ENCODE results near the gene MT1B.

The MT1B gene

DNA sequence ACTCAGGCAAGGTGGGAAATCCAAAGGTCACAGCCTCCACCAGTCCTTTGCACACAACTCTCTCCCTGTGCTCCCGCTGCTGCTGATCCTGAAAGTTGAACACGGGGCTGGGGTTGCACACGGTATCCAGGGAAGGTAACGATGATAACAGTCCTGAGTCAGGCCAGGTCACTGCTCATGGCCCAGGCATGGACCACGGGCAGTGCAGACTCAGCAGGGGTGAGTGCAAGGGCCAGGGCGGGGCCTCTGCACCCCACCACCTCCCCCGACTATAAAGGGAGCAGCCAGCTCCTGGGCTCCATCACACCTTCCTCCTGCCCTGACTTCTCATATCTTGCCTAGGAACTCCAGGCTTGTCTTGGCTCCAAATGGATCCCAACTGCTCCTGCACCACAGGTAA lies at the start of gene MT1B:
MT1B (plus strand) TSS at position 301 of the 400 bp plus-strand sequence; CDS start at position 369, 68 bp downstream.
- no peak for DNase-seq

DNA sequence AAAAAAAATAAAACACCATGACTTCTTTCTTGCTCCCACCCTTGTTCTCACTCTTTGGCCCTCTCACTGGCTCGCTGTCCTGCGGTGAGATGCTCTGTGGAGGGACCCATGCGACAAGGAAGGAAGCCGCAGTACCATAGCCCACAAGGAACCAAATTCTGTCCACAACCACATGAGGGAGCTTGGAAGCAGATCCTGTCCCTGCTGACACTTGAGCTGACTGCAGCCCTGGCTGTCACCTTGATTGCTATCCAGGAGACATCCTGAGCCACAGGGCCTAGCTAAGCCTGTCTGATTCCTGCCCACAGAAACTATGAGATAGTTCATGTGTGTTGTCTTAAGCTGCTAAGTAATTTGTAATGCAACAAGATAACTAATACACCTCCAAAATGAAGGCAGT lies 48.1 kb upstream of the MT1B start:
- no peak for DNase-seq

DNA sequence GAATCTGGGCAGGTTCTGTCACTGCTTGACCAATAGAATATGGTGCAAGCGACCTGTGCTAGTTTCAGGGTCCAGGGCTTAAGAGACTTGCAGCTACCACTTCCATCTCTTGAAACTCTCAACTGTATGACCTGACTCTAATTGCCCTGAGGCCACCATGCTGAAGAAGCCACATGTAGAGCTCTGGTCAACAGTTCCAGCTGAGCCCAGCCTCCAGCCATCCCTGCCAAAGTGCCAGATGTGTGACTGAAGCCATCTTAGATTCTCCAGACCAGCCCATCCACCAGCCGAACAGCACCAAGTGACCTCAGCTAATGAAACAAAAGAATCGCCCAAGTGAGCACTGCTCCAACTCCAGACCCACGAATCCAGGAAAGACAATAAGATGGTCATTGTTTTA lies 46.7 kb upstream of the MT1B start:
- no peak for DNase-seq

DNA sequence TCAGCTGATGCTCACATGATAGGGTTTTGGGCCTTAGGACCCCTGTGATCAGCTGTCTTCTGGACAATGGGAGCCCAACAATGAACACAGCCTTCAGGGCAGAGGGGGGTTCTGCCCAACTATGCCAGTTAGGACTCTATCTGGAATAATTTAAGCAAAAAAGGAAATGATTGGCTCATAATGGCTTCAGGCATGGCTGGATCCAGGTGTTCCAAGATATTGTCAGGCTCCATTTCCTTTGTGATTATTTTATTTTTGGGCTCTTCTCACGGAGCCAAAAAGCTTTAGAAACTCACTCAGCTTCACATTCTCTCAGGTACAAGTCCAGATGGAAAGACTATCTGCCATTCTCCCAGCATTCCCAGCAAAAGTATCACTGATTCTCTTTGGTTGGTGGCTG lies 46.2 kb upstream of the MT1B start:
- no peak for DNase-seq

DNA sequence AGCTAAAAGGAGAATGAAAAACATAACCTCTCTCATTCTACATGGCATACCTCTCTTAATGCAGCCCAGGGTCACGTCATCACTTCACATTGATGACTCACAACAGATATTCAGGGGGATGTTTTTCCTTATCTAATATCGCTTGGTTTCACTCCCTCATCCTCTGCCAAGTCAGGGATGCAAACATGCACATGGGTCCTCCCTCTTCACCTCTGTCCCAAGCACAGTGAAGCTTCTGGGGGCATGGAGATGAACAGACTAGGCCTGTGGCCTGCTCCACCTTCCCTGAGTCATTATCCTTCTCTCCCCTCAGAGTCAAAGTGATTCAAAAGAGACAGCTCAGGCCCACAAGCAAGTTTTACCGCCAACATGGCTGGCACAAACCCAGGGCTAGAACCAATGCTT lies 45.6 kb upstream of the MT1B start:
- DNase-seq: no peak

DNA sequence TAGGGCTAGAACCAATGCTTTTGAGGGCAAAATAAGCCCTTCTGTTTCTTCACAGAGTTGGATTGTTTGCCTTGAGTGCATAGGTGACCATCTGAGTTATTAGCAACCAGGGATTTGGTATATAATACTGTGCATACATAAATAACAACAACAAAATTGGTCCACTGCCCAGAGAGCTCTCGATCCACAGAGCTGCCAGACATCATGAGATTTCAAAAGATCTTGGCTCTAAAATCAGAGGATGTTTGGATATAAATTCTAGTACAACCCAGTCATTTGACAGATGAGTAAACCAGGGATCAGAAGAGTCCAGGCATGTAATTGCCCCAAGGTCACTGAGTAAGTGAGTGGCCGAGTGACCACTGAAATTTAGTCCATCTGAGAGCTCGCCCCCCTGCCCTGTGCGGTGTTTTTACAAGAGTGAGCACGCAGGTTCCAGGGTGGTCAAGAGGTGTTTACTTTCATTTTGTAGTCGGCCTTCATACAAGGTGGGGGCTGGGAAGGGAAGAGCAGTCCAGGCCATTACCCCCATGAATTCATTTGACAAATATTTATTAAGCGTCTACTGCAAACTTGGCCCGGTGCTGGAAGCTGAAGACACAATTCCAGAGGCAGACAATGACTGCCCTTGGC lies 45.1 kb upstream of the MT1B start:
- peak; percentile 37 for DNase-seq

DNA sequence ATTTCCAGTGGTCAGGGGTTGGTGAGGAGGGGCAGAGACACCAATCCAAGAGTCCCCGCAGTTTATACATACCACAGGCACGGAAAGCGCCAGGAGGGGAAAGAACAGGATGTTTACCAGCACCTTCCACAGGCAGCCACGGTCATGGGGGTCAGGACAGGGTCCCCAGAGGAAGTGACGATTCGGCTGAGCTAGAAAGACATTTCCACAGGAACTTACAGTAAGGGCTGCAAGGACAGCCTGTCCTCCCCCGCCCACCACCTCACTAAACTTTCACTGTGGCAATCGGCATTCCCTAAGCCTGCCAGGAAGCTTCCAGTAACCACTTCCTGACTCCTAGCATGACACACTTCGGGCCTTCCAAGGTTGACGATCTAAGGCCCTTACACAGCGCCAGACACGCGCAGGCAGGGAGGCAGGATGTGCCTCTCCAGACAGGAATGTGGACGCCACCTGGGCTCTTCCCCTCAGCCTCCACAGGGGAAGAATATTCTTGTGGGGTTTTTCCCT lies 44.5 kb upstream of the MT1B start:
- DNase-seq: no peak

DNA sequence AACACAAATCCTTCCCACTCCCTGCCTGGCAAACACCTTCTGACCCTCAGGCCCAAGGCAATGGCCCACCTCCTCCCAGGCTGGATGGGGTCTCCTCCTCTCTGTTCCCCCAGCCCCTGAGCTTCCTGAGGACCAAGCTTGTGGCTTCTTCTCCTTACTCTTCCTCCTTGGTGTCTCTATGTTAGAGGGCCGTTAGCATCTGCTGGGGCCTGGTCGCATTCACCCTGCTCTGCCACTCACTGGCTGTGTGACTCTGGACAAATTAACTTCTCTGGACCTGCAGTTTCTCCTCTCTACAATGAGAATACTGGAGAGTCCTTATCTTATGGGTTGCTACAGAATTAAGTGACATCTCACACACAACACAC lies 44.0 kb upstream of the MT1B start:
- DNase-seq: no peak

DNA sequence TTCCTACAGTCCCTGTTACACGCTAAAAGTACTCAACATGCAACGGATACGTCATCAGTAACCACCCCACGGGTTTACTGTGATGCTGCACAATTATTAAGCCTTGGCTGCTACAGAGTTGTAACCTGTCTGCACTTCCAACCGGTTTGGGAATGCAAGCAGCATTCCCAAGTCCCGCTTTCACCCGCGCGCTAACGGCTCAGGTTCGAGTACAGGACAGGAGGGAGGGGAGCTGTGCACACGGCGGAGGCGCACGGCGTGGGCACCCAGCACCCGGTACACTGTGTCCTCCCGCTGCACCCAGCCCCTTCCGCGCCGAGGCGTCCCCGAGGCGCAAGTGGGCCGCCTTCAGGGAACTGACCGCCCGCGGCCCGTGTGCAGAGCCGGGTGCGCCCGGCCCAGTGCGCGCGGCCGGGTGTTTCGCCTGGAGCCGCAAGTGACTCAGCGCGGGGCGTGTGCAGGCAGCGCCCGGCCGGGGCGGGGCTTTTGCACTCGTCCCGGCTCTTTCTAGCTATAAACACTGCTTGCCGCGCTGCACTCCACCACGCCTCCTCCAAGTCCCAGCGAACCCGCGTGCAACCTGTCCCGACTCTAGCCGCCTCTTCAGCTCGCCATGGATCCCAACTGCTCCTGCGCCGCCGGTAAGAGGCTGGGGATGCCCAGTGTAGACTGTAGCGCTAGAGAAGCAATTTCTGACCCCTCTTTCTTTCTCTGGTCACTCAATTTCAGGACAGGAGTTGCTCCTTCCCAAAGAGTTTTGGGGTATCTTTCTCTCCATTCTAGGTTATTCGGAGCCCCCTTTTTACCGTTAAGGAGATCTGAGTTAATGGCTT lies 43.4 kb upstream of the MT1B start, which contains the start of gene MT2A:
MT2A (plus strand) TSS at position 542 of the 833 bp plus-strand sequence; CDS start at position 614, 72 bp downstream.
- DNase-seq: peak; percentile 73

DNA sequence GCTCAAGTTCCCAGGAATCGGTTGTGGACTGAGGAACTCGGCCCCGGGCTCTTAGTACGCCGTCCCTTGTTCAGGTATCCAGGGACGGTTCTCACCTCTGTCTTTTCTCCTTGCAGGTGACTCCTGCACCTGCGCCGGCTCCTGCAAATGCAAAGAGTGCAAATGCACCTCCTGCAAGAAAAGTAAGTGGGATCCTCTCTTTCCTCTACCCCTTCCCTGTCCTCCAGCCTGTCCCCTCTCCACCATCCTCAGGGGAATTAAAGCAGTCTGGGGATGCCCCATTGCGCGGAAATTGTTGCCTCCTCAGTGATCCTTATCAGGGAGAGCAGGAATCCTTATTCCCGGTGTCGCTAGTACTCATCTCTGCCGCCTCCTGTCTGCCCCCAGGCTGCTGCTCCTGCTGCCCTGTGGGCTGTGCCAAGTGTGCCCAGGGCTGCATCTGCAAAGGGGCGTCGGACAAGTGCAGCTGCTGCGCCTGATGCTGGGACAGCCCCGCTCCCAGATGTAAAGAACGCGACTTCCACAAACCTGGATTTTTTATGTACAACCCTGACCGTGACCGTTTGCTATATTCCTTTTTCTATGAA lies 42.7 kb upstream of the MT1B start:
- no peak for DNase-seq

DNA sequence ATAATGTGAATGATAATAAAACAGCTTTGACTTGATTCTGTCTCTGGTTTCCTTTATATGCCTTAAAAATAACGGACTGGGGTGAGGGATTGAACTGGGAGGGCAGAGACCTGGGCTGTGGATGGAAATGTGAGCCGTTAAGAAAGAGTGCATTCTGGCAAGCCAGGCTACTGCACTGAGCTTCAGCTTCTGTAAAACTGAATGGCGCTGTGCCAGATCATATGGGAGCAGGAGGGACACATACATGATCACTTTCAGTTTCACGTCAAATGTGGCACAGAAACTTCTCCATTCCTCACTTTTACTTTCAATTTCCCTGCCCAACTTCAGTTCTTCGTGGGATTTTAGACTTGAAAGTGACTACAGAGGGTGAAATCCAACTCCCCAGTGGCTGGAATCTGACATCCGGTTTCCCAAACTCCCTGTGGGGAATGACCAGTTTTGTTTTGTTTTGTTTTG lies 42.2 kb upstream of the MT1B start:
- no peak for DNase-seq

DNA sequence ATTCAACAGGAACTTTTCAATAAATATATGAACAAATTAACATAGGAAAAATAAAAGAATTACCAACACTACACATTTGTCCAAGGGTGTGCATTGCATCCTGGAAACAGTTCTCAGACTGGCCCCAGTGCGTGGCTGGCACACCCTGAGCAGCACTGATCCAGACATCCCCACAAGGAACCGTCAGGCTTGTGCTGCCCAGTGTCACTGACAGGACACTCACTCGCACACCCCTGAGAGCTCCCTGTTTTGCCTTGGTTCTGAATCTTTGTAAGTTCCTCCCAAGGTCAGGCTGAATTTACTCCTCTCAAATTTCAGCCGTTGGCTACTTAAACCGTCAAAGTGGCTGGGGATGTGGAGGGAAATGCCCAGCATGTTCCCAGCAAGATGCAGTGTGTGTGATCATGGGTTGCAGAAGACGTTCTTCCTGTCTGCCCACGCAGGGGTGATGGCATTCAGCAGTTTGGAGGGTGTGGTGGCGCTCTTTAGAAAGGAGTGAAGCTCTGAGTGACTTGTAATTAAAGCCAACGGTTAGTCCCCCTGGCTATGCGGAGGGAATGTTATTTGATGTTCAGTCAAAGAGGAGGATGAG lies 41.6 kb upstream of the MT1B start:
- DNase-seq: no peak

DNA sequence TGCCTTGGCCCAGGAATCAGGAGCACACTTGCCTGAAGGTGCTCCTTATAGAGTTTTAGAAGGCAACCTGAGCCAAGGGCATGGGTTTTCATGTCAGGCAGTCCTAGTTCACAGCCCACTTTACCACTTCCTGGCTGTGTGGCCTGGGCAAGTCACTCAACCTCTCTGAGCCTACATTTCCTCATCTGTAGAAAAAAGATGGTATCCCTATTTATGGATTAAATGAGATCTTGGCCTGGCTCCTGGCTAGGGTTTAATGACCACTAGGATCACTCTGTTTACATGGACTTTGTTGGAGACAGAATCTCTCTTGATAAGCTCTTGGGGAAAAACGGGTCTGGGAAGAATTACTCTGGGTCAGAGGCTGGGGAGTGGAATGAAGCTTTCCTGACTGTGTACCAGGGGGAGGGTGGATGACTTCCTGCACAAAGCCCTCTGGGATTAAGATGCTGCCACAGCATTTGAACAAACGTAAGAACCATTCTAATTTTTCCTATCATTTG lies 41.0 kb upstream of the MT1B start:
- no peak for DNase-seq

DNA sequence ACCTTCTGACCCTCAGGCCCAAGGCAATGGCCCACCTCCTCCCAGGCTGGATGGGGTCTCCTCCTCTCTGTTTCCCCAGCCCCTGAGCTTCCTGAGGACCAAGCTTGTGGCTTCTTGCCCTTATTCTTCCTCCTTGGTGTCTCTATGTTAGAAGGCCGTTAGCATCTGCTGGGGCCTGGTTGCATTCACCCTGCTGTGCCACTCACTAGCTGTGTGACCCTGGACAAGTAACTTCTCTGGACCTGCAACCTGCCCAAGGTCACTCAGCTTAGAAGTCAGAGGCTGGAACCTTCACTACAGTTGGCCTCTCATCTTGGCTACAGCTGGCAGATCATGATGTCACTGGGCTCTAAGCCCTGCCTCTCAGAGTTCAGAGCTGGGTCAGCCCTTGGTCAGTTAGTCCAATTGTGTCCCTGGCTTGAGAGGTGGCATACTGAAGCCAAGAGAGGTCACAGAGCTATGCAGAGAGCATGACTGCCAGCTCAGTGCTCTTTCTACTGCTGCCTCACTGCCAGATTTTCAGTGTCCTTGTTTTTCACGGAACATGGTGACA lies 40.3 kb upstream of the MT1B start:
- no peak for DNase-seq

DNA sequence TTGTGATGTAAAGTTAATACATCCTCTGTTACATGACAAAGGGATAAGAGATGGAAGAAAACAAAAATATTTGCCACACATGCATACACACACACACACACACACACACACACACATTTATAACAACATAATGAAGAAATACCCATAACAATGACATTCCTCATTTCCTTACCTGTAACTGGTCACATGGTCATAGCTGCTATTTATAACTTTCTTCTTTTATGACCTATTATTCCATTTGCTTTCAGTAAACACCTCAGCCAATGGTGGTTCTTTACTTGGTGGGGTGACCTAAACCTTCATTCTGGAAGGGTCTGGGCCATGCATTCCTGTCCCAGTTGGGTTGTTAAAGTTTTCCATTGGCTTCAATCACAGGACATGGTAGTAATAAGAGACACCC lies 38.0 kb upstream of the MT1B start:
- DNase-seq: no peak

DNA sequence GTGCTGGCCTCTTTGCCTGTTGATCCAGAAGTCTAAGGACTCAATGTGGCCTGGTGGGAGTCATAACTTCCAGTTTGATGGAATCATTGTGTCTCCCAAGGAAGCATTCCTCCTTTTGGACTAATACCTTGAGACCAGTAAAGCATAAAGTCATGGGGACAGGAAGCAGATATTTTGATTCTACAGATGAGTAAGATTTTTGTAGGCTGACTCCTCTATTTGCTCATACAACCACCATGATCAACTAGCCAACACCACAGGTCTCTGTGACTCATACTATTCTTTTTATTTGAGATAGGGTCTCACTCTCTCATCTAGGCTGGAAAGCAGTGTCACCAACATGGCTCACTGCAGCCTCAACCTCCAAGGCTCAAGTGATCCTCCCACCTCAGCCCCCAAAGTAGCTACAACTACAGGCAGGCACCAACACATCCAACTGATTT lies 37.1 kb upstream of the MT1B start:
- DNase-seq: no peak

DNA sequence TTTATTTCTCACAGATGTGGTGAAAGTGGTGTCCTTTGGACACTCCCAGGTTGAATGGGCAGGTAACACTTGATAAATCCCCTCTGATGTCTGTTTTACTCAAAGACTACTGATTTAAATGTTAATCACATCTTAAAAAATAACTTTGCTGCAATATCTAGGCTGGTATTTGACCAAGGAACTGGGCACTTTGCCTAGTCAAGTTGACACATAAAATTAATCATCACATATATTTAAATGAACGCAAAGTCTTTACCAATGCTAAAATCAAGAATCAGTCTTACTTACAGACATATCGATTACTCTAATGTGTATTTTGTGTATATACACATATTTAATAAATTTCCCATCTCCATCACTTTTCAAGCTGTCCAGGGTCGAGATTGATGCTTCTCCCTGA lies 36.3 kb upstream of the MT1B start:
- no peak for DNase-seq

DNA sequence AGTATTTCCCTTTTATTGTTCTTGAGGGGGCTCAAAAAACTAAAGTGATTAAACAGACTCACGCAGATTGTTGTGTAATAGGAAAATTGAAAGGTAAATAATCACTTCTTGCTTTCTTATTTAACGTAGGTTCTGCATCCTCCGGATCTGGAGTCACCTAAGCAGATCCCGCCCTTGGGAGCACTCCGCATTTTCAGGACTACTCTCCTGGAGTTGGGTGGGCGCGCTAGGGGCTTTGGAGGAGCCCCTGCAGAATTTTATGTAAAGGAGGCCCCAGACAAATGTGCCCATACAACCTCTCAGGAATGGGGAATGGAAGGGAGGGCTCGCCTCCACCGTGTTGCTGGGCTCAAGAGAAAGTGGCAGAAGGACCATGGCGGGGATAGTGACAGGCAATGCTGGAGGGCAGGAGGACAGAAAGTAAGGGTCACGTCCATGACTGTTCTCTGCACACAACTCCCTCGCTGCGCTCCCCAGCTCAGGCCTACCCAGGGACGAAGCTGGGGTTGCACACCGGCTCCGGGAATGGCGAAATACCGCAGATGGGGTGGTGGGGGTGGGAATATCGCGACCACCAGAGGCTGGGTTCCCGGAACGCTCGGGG lies 35.0 kb upstream of the MT1B start:
- DNase-seq: no peak

DNA sequence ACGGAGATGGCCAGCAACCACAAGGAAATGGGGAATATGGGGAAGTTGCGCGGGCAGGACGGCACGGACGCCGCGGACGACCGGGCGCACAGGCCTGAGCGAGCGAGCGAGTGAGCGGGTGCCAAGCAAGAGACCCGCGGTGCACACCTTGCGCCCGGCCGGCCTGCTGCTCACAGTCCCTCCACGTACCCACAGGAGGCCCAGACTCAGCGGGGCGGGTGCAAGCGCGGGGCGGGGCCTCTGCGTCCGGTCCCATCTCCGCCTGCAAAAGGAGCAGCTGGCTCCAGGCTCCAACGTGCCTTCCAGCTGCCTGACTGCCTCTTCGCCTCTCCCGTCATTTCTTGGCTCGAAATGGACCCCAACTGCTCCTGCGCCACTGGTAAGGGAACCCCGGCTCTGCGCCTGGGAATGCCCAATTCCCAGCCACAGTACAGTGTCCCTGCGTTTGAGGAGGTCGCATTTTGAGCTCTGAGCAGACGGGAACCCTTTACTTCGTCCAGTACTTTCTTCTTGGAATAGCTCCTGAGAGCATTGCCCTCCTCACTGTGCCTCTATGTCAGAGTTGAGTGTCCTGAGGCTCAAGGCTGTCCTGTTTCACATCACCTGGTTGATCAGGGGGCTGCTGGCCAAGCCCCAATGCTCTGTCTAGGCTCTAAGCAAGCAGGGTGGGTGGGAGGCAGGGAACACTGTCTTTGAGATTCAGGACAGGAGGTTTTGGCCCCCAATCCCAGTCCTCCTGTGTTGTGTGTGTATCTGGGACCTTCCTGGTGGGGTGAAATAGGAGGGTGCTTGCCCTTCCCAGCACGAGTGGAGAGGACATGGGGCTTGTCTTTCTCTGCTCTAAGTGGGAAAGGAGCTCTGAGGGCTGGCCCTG lies 34.2 kb upstream of the MT1B start:
- no peak for DNase-seq

DNA sequence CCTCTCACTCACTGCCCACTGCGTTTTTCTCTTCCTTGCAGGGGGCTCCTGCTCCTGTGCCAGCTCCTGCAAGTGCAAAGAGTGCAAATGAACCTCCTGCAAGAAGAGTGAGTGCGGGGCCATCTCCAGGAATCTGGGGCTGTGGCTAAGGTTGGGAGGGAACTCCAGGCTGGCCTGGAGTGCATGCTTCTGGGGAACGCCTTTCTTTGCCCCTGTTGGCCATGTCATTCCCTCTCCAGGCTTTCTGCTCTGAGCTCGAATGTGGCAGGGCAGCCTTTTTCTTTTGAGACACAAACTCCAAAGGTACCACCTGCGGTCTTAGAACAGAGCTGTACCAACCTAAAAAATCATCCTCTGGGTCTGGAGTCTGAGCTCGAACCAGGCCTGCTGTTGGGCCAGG lies 33.5 kb upstream of the MT1B start:
- DNase-seq: no peak

DNA sequence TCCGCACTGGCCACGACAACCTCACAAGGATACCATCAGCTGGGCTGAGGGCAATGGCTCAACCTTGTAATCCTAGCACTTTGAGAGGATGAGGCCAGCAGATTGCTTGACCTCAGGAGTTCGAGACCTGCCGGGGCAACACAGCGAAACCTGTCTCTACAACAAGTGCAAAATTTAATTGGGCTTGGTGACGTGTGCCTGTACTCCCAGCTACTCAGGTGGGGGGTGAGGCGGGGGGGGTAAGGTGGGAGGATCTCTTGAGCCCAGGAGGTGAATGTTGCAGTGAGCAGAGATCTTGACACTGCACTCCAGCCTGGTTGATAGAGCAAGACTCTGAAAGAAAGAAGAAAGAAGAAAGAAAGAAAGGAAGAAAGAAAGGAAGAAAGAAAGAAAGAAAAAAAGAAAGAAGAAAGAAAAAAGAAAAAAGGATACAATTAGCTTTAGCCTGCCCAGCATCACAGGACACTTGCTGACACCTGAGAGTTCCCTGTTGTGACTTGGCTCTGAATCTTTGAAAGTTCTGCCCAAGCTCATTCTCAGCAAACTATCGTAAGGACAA lies 31.3 kb upstream of the MT1B start:
- DNase-seq: no peak

All from NCI-H2029 treated with DMSO at 0.1 percent for 48 hours (cell line).